Measurements from ENCODE around the gene SYPL1. TPM values are rescaled to one million over a fixed set of nuclear protein-coding genes. Genes with fewer than 3 reads are reported as not detected.
A peak's percentile ranks its signal among the peaks of the same experiment; 100 is the strongest.

SYPL1 gene
- total and polyA plus RNA-seq, 2 donors (not counting 3 experiments of a cell fraction or from before 2014, with no cell fraction given): 59.8 to 67.1 TPM

- no peaks in the 10 kb centered on the region for H3K79me2 ChIP-seq (ENCODE audit: control insufficient read depth, insufficient read depth, low read length)
- TF ChIP-seq FOS (IDR thresholded peaks at IDR 0.05; ENCODE audit: borderline replicate concordance, insufficient read depth, low read length) (no peak), JUN (IDR thresholded peaks at IDR 0.05; ENCODE audit: borderline replicate concordance, insufficient read depth, insufficient read length, low read depth) (no peak), CTCF (IDR thresholded peaks at IDR 0.05; ENCODE audit: extremely low read depth in 1 of 2, insufficient read depth in 1 of 2, low read depth in 1 of 2, low read length in 2 of 2) (peak; percentile 79 to 89), GATA2 (IDR thresholded peaks at IDR 0.05; ENCODE audit: insufficient read depth, insufficient read length, low read depth, low read length) (no peak)
- H3K36me3 ChIP-seq (ENCODE audit: control insufficient read depth in 2 of 2, extremely low read depth in 1 of 2, insufficient read depth in 2 of 2, low read length in 2 of 2): no peaks in the 10 kb centered on the region
- no TSS peak for BruUV-seq (replicated peaks)
- H3K4me3 ChIP-seq (replicated peaks in 1 of 3; ENCODE audit: insufficient read depth in 1 of 3, low read depth in 1 of 3, low read length in 3 of 3): no peak overlapping the region
- DNase-seq (ENCODE audit: low read depth, low spot score) (peak; percentile 35), FAIRE-seq (peak; percentile 82)
- dilution Hi-C loops (cut with MboI; ENCODE audit: extremely low pct_ligation_motif_present, low sequenced_read_pairs) (no loop called here), intact Hi-C loops (cut with micrococcal nuclease) (loop anchor here (1.0 to 10.0 kb wide), 4 partner anchors 276 to 636 kb away; no protein-coding TSS in a partner anchor)
- H3K9me3 ChIP-seq (replicated peaks; ENCODE audit: control insufficient read depth, insufficient read depth, low read length): no peaks in the 10 kb centered on the region
- no peak overlapping the region for H3K9ac ChIP-seq (replicated peaks; ENCODE audit: extremely low read depth, insufficient read depth, low read length)
- no peak overlapping the region for H3K27ac ChIP-seq (ENCODE audit: insufficient read depth, low read depth, low read length)
- H3K4me2 ChIP-seq (ENCODE audit: insufficient read depth, low read length): no peak overlapping the region
- H4K20me1 ChIP-seq (replicated peaks; ENCODE audit: control insufficient read depth, extremely low read depth, insufficient read depth, low read length): no peaks in the 10 kb centered on the region
- no peaks in the 10 kb centered on the region for H3K4me1 ChIP-seq (ENCODE audit: control insufficient read depth, extremely low read depth, insufficient read depth, low read length)
- no peak overlapping the region for H2AFZ ChIP-seq (ENCODE audit: low read depth, low read length)
- peaks cover 4 to 8% of the 10 kb centered on the region in 2 experiments for H3K27me3 ChIP-seq (ENCODE audit: control insufficient read depth in 2 of 2, insufficient read depth in 2 of 2, low read length in 2 of 2)
- no peaks in the 10 kb centered on the region for H3K9me1 ChIP-seq (replicated peaks; ENCODE audit: control insufficient read depth, extremely low read depth, insufficient read depth, low read length)
- ChIA-PET CTCF (interaction anchor here (0.9 to 6.0 kb wide), 19 partner anchors 10 to 496 kb away, joined by 3 to 72 read pairs (median 4); no protein-coding TSS in a partner anchor), POLR2A (no interaction called here)
Observed at GRCh38 chr7:106041140-106041717, 70.9 kb downstream of the SYPL1 start.

Other genes with a start within 250 kb of the SYPL1 start
- 14.9 and 15.6 TPM in 2 replicates for gene ATXN7L1, start 235.7 kb downstream of the SYPL1 start, total RNA-seq
- gene ATXN7L1, start 235.7 kb downstream of the SYPL1 start, polyA plus RNA-seq: 2.8 and 4.6 TPM in 2 replicates
- 2.3 and 3.9 TPM in 2 replicates for gene CDHR3, start 149.0 kb downstream of the SYPL1 start, total RNA-seq
- gene CDHR3, start 149.0 kb downstream of the SYPL1 start, polyA plus RNA-seq: 0.46 and 0.57 TPM in 2 replicates
- gene NAMPT, start 172.7 kb upstream of the SYPL1 start, total RNA-seq: 113 and 133 TPM in 2 replicates
- 13.6 and 17.5 TPM in 2 replicates for gene NAMPT, start 172.7 kb upstream of the SYPL1 start, polyA plus RNA-seq

Measured in endothelial cell of umbilical vein (primary cell).